PC-3 (cell line): Measurements from ENCODE around the gene KRT80. TPM values are rescaled to one million over a fixed set of nuclear protein-coding genes. Genes with fewer than 3 reads are reported as not detected.

Experiments used
- ATAC-seq: fragments of 200-7000 bp; cut with Tn5 transposase; 2 replicates; pipeline ENCODE4 v1.9.1; 2020; ENCODE audit warnings: mild to moderate bottlenecking, moderate library complexity
- BruUV-seq: library from RNA; stranded (reverse); fragments of 400-500 nt; replicated peaks from 2 replicates; lab custom pipeline; 2021; lab: Mats Ljungman, UMichigan
- CTCF ChIA-PET: fragments of 300-600 bp; sonication (Branson Sonifier 250); formaldehyde crosslinking; loops from one replicate; lab custom pipeline; 2022; ENCODE audit warnings: antibody characterized with exemption; lab: Charles Lee
- POLR2A ChIA-PET: fragments of 300-600 bp; sonication (Branson Sonifier 250); formaldehyde crosslinking; loops from one replicate; lab custom pipeline; 2022; ENCODE audit warnings: antibody characterized with exemption; ENCODE audit not compliant: unreplicated experiment; lab: Charles Lee
- DNase-seq: peaks from one replicate; pipeline ENCODE4 v3.0.0-alpha.2; 2015
- H2AFZ ChIP-seq: fragments of 300-600 bp; sonication (generic); 2 replicates; pipeline ENCODE4 v1.6.0; 2016; ENCODE audit warnings: antibody characterized with exemption, low read length
- H3F3A ChIP-seq: fragments of 300-600 bp; sonication (generic); one replicate; pipeline ENCODE4 v1.6.0; 2017; ENCODE audit warnings: antibody characterized with exemption, low read length, control low read depth, mild to moderate bottlenecking; ENCODE audit not compliant: unreplicated experiment
- H3K27ac ChIP-seq: fragments of 300-600 bp; sonication (generic); 2 replicates; pipeline ENCODE4 v1.5.1; 2016; ENCODE audit warnings: mild to moderate bottlenecking, low read length
- H3K27me3 ChIP-seq: fragments of 300-600 bp; sonication (generic); 2 replicates; pipeline ENCODE4 v1.6.1; 2016; ENCODE audit warnings: low read length, mixed read lengths
- H3K36me3 ChIP-seq: fragments of 300-600 bp; sonication (generic); 2 replicates; pipeline ENCODE4 v1.6.1; 2016; ENCODE audit warnings: low read depth, mixed run types, low read length, mixed read lengths
- H3K4me1 ChIP-seq: fragments of 300-600 bp; sonication (generic); 2 replicates; pipeline ENCODE4 v1.5.1; 2016; ENCODE audit warnings: low read length; ENCODE audit not compliant: insufficient read depth
- H3K4me2 ChIP-seq: fragments of 300-600 bp; sonication (generic); 2 replicates; pipeline ENCODE4 v1.6.0; 2016; ENCODE audit warnings: low read length
- H3K4me3 ChIP-seq: fragments of 300-600 bp; sonication (generic); 2 replicates; pipeline ENCODE4 v1.5.1; 2016; ENCODE audit warnings: mild to moderate bottlenecking, low read length, mixed read lengths
- H3K79me2 ChIP-seq: fragments of 300-600 bp; sonication (generic); 2 replicates; pipeline ENCODE4 v1.6.1; 2017; ENCODE audit warnings: low read length, mixed read lengths
- H3K9ac ChIP-seq: fragments of 300-600 bp; sonication (generic); 2 replicates; pipeline ENCODE4 v1.6.0; 2016; ENCODE audit warnings: mild to moderate bottlenecking, low read length
- H3K9me2 ChIP-seq: fragments of 300-600 bp; sonication (generic); replicated peaks from 2 replicates; pipeline ENCODE4 v1.6.1; 2016; ENCODE audit warnings: mixed run types, low read length, mixed read lengths
- H3K9me3 ChIP-seq: fragments of 300-600 bp; sonication (generic); 2 replicates; pipeline ENCODE4 v1.6.1; 2016; ENCODE audit warnings: low read length, mixed read lengths
- H4K20me1 ChIP-seq: fragments of 300-600 bp; sonication (generic); 2 replicates; pipeline ENCODE4 v1.6.1; 2016; ENCODE audit warnings: low read length, mixed read lengths
- EZH2 ChIP-seq: fragments of 300-600 bp; sonication (generic); IDR thresholded peaks from one replicate; pipeline ENCODE4 v1.6.1; 2017; ENCODE audit warnings: antibody characterized with exemption, mild to moderate bottlenecking, low read length; ENCODE audit not compliant: unreplicated experiment
- EZH2phosphoT487 ChIP-seq: fragments of 300-600 bp; sonication (generic); IDR thresholded peaks from 2 replicates; pipeline ENCODE4 v1.6.1; 2018; ENCODE audit warnings: mild to moderate bottlenecking, antibody characterized with exemption, low read length, borderline replicate concordance
- intact Hi-C: fragments of 100-400 bp; cut with micrococcal nuclease; formaldehyde crosslinking; loops from 2 replicates; pipeline ENCODE4 v1.9.0; 2023
- total RNA-seq: library from RNA; depleted of rRNA; stranded (reverse); fragments of >200 nt; gene quantifications from 2 replicates; pipeline ENCODE4 v1.2.3, GENCODE V29; 2014
- TF ChIP-seq, protein P1 (sequence below): fragments of 300-600 bp; sonication (generic); conservative IDR thresholded peaks from 2 replicates; pipeline ENCODE4 v1.5.1; 2017; ENCODE audit warnings: antibody characterized with exemption, low read depth, mild to moderate bottlenecking, low read length

The KRT80 gene
- total RNA-seq, 1 experiment from 2014 or later = 19.8 TPM

DNA sequence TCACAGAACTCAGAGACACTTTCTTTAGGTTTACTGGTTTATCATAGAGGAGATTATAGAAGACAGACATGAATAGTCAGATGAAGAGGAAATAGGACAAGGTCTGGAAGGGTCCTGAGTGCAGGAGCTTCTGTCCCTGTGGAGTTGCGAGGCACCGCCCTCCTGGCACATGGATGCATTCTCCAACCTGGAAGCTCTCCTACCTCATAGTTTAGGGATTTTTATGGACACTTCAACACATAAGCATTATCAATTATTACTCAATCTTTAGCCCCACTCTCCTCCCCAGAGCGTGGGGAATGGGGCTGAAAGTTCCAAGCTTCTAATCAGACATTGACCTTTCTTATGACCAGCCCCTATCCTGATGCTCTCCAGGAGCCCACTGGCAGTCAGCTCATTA lies 28.7 kb upstream of the KRT80 start:
- POLR2A ChIA-PET = no interaction called here

DNA sequence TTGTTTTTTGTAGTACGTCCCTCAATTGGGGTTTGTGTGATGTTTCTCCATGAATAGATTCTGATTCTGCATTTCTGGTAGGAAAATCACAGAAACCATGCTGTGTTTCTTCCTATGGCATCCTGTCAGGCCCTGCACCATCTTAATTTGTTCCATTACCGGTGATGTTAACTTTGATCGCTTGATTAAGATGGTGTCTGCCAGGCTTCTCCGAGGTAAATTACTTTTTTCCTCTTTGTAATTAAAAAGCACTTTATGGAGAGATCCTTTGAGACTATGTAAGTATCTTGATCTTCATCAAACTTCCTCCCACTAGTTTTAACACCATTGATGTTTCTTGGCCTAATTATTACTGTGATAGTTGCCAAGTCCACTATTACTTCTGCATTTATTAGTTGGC lies 26.2 kb upstream of the KRT80 start:
- intact Hi-C loops = no loop called here
- Histone ChIP-seq H3K9me2 (no peaks in the 10 kb centered on the region), H3K9me3 (no peaks in the 10 kb centered on the region), H3K79me2 (no peaks in the 10 kb centered on the region), H3K9ac (no peak overlapping the region), H3K4me3 (peak overlapping the region; percentile 36; the same call in 1 of the 2 replicates), H4K20me1 (no peaks in the 10 kb centered on the region), H3K27me3 (no peaks in the 10 kb centered on the region), H3K36me3 (no peaks in the 10 kb centered on the region), H3K27ac (peak overlapping the region; percentile 72), H3F3A (peaks cover 7% of the 10 kb centered on the region), H2AFZ (no peak overlapping the region), H3K4me2 (peak overlapping the region; percentile 80), H3K4me1 (peaks cover 75% of the 10 kb centered on the region)
- ATAC-seq (no peak), DNase-seq (no peak)
- no peak for TF ChIP-seq EZH2
- TF ChIP-seq, protein P1, sequence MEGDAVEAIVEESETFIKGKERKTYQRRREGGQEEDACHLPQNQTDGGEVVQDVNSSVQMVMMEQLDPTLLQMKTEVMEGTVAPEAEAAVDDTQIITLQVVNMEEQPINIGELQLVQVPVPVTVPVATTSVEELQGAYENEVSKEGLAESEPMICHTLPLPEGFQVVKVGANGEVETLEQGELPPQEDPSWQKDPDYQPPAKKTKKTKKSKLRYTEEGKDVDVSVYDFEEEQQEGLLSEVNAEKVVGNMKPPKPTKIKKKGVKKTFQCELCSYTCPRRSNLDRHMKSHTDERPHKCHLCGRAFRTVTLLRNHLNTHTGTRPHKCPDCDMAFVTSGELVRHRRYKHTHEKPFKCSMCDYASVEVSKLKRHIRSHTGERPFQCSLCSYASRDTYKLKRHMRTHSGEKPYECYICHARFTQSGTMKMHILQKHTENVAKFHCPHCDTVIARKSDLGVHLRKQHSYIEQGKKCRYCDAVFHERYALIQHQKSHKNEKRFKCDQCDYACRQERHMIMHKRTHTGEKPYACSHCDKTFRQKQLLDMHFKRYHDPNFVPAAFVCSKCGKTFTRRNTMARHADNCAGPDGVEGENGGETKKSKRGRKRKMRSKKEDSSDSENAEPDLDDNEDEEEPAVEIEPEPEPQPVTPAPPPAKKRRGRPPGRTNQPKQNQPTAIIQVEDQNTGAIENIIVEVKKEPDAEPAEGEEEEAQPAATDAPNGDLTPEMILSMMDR = no peak
- TF ChIP-seq EZH2phosphoT487 = no peak
- ChIA-PET CTCF (no interaction called here), POLR2A (no interaction called here)
- no TSS peak for BruUV-seq

More for the DNA sequence above, 28.7 kb upstream of the KRT80 start:
- Histone ChIP-seq H4K20me1 (no peaks in the 10 kb centered on the region), H3K79me2 (no peaks in the 10 kb centered on the region), H3K9me3 (no peaks in the 10 kb centered on the region), H3K4me1 (peaks cover 66% of the 10 kb centered on the region), H3K9me2 (no peaks in the 10 kb centered on the region), H3K36me3 (no peaks in the 10 kb centered on the region), H3K4me3 (no peak overlapping the region), H3F3A (peaks cover 7% of the 10 kb centered on the region), H3K27me3 (no peaks in the 10 kb centered on the region), H3K9ac (no peak overlapping the region), H3K27ac (no peak overlapping the region), H3K4me2 (no peak overlapping the region), H2AFZ (no peak overlapping the region)
- intact Hi-C loops = no loop called here
- ATAC-seq (no peak), DNase-seq (no peak)
- no peak for TF ChIP-seq EZH2phosphoT487
- TF ChIP-seq EZH2 = no peak
- TF ChIP-seq, protein P1 = no peak
- BruUV-seq = no TSS peak
- CTCF ChIA-PET = no interaction called here

DNA sequence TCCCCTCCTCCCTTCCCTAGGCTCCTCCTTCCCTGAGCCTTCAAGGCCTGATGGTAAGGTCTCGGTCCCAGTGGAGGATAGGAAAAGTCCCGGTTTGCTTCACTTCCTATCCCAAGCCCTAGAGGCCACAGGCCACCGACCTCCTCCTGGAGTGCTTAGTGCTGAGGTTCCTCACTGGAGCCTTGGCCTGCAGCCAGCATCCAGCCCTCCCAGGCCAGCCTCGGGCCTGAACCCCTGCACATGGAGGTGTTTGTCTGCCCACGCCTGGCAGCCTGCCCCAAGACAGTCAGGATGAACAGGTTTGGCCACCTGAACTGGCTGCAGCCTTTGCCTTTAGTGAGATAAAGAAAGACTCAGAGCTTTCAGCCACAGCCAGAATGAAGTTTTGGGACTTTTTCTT lies 25.4 kb upstream of the KRT80 start:
- intact Hi-C loops = no loop called here

More for the DNA sequence above, 25.4 kb upstream of the KRT80 start:
- Histone ChIP-seq H3K27me3 (no peaks in the 10 kb centered on the region), H3K4me2 (peak overlapping the region; percentile 80), H3K36me3 (no peaks in the 10 kb centered on the region), H3K4me1 (peaks cover 69% of the 10 kb centered on the region), H2AFZ (no peak overlapping the region), H3K9me3 (no peaks in the 10 kb centered on the region), H3K79me2 (no peaks in the 10 kb centered on the region), H3K27ac (peak overlapping the region; percentile 72), H3K9me2 (no peaks in the 10 kb centered on the region), H3F3A (peaks cover 7% of the 10 kb centered on the region), H3K9ac (no peak overlapping the region), H3K4me3 (peak overlapping the region; percentile 36; the same call in 1 of the 2 replicates), H4K20me1 (no peaks in the 10 kb centered on the region)
- ATAC-seq = peak; percentile 20
- DNase-seq = peak; percentile 96
- CTCF ChIA-PET = no interaction called here
- TF ChIP-seq EZH2phosphoT487 = no peak
- TF ChIP-seq, protein P1 = no peak
- no peak for TF ChIP-seq EZH2
- no TSS peak for BruUV-seq
- POLR2A ChIA-PET = interaction anchor here (0.6 kb wide), 1 partner anchor 9 kb away, joined by 3 read pairs; no protein-coding TSS in a partner anchor
